HG03571 (cell line): Measurements from ENCODE around the gene ABCG2.

Experiments used
- ATAC-seq: cut with Tn5 transposase; IDR thresholded peaks from one replicate; pipeline ENCODE4 v1.9.1; 2021; ENCODE audit not compliant: unreplicated experiment

Gene ABCG2

DNA sequence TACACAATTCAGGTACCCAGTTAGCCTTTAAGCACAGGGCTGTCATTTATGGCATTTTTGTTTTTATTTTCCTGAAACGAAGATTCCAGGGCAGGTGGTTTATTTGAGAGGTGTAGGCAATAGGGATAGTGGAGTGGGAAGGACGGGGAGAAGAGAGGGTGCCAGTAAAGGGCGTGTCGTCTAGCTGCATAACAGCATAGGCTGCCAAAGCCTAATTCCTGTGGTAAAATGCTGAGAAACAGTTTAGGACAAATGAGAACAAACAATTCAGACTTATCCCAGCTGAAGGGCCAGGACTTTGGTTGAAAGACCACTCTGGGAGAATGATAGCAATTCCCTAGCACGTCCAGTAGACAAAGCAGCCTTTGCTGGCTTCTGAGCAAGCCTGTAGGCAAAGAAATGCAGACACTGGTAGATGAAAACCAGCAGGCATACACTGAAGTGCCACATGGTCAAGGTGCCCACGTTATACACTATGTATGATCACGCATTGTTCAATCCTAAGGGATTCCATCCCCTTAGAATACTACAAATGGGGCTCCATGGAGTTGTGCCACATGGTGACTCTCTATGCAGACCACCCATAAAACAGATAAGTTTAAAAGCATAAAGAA lies 80.4 kb downstream of the ABCG2 start:
- no peak for ATAC-seq

DNA sequence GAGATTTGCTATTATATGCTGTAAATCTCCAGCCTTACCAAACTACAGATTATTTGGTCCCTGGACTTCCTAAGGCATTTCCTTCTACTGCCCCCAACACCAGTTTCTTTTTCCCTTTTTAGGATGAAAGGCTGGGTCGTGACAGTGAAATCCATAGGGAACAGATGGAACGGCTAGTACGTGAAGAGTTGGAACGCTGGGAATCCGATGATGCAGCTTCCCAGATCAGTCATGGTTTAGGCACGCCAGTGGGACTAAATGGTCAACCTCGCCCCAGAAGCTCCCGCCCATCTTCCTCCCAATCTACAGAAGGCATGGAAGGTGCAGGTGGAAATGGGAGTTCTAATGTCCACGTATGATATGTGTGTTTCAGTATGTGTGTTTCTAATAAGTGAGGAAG lies 83.1 kb downstream of the ABCG2 start:
- no peak for ATAC-seq

DNA sequence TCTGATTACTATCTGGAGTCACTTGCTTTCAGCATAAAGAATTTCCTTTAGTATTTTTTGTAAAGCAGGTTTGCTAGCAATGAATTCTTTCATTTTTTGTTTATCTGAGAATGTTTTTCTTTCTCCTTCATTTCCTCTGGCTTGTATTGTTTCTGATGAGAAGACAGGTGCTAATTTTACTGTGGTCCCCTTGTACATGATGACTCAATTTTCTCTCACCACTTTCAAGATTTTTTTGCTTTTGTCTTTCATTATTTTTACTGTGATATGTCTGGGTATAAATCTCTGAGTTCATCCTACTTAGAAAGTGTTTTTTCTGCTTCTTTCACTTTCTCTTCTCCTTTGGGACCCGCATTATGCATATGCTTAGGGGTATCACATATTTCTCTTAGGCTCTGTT lies 88.4 kb downstream of the ABCG2 start:
- ATAC-seq = no peak

DNA sequence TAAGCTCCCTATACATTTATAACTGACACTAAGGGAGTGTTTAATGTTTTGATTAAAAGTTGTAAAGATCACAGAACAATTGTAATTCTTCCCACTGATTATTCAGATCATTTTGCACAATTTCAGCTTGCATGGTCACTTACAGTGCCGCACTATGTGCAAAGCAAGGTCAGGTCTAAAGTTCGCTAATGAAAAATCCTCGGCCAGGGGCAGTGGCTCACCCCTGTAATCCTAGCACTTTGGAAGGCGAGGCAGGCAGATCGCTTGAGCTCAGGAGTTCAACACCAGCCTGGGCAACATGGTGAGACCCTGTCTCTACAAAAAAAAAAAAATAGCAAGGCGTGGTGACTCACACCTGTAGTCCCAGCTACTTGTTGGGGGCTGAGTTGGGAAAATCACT lies 94.0 kb downstream of the ABCG2 start:
- no peak for ATAC-seq

DNA sequence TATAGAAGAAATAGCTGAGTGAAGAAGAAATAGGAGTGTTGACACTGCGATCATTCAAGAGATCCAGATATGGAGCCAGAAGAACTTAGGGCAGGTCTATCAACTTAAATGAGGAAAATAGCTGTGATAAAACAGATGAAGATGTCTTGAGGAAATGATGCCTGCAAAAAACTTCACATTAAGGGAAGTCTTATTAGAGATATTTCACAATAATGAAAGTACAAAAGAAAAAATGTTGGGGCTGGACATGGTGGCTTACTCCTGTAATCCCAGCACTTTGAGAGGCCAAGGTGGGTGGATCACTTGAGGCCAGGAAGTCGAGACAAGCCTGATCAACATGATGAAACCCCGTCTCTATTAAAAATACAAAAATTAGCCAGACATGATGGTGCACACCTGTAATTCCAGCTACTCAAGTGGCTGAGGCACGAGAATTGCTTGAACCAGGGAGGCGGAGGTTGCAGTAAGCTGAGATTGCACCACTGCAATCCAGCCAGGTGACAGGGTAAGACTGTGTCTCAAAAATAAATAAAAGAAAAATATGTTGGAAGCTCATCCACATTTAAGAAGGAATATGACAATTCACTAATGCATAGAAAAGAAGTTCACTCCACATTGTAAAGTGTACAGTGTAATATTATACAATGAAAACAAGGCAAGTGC lies 94.7 kb downstream of the ABCG2 start:
- no peak for ATAC-seq

DNA sequence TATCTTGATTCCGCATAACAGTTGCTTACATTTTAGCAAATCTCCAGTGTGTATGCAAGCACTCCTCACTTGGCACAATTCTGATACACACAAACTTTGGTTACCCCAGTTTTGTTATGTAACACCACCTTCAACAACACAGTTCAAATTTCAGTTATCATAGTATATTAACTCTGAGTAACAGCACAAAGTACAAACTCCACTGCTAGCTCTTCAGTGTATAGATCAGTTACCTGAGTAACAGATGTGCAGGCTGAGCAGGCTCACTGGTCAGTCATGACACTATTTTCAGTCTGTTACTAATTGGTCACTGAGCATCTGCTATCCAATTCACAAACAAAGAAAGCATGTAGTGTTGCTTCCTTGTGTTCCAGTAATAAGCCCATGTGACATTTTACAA lies 95.6 kb downstream of the ABCG2 start:
- ATAC-seq = no peak

DNA sequence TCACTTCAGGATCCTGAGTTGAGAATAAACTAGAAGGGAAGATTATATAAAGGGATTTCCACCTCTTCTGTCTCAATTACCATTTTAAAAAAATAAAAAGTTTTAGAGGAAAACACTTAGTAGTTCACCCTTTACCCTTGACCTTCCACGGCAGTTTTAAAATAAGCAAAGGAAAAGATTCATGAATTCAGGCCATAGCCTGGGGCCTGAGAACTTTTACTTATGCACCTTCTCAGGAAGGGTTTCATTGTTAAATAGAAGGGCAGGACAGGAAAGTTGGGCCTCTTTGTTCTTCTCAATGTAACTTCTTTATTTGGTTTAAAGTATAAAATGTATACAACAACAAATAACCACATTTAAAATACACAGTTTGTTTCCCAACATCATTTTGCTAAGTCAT lies 96.1 kb downstream of the ABCG2 start:
- no peak for ATAC-seq

DNA sequence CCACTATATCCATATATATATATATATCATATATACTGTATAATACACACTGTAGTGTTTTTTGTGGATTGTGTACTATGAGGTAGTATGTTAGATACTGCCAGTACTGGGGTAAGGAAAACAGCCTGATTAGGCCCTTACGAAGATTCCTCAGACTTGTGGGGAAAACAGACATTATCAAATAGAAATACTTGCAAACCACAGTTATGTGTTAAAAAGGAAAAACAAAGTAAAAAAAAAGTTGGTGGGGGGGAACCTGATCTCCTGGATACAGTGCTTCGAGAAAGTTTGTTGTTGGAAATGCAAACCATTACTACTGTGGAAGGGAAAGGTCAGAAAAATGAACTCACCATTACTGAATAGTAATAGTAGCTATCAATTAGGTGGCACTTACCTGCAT lies 98.0 kb downstream of the ABCG2 start:
- no peak for ATAC-seq

DNA sequence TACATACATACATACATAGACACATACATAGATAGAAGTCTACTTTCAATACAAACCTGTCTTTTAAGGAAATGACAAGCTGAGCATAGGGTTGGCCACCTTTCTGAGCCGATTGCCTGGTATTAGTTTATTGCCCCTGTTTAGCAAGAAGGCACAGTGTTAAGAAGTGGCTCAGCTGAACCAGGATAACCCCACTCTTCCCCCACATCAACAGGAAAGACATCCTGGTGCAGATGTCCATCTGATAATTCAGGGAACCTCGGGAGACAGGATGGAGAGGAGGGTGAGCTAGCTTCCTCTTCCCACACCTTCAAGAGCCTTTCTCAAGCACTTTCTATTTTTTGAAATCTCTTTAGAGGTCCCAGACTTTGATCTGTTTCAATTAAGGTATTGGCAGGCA lies 98.7 kb downstream of the ABCG2 start:
- no peak for ATAC-seq

DNA sequence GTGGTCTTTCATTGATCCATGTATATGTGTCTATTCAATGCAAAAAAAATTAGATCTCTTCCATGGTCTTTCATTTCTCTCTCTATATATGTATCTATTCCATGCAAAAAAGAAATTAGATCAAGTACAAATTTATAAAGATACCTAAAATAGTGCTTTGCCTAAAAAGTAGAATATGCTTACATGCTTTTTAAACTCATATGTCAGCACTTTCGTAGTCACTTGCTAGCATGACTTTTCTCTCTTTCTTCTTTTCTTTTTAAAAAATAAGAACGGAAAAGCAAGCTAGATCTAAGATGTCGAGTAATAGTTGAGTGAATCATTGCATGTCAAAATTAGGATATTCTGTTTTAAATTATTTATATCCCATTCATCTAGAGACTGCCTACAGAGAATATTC lies 100.1 kb downstream of the ABCG2 start:
- no peak for ATAC-seq

DNA sequence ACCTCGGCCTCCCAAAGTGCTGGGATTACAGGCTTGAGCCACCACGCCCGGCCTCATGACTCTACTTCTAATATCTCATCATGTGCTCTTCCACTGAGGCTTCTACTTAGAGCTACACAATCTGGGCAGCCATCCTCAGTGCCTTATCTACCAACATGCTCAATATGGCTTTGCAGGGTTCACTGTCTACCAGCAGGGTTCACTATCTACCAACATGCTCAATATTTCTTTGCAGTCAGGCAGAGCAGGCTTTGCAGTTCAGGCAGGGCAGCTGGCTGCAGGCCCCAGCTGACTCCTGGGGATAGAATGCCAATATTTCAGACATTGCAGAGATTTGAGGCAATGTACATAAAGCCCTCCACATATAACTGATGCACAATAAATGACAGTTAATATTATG lies 103.5 kb downstream of the ABCG2 start:
- no peak for ATAC-seq

DNA sequence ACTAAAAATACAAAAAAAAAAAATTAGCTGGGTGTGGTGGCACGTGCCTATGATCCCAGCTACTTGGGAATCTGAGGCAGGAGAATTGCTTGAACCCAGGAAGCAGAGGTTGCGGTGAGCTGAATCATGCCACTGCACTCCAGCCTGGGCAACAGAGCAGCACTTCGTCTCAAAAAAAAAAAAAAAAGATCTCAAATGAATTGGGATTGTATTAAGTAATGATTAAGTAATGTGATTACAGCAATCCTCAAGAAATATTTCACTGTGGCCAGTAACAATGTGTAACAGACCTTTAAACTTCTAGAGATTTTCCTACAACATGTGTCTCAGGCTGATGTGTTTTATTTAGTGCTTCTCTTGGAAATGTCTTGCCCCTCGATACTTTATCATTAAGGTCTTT lies 104.2 kb downstream of the ABCG2 start:
- ATAC-seq = no peak

DNA sequence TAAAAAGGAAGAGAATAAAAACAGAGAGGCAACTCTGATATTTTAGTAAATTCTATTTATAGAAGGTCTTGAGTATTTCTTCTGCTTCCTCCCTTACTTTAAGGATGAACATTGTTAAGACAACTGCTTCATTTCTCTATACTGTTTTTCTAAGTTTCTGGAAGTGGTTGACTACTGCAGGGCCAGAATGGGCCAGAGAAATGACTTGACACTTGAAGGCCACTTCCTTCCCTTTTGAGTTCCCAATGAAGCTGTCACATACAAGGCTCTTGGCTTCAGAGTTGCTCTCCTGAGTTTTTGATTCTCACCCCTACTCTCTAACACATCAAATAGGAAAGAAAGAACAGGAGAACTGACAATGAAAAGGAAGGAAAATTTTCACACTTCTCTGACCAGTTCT lies 113.4 kb downstream of the ABCG2 start:
- no peak for ATAC-seq

DNA sequence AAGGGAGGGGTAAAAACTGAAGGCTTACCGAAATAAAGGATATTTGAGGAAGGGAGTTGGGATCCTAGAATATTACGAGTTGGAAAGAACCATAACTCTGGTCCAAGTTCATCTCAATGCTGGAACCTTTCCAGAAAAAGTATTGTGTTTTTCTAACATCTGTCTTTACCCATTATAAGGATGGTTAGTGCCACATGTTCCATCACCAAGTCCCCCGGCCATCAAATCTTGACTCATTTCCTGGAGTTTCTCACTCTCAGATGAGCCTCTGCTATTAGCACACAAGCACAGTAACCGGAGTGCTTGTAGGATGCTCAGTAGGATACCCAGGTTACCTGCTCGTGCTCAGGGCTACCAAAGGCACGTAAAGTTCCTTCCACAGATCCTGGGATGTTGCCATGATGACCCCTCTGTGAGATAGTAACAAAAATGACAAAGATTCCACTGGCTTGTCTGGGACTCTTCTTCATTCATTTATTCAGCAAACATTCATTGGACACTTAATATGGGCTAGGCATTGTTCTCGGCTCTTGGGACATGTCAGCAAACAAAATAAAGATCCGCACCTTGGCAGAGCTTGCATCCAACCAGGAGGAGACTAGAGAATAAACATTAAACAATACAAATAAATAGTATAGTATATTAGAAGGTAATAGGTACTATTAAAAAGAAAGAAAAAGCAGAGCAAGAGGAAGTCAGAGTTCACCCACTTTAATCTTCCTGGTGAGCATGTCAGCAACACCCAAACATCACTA lies 114.7 kb downstream of the ABCG2 start:
- ATAC-seq = no peak

DNA sequence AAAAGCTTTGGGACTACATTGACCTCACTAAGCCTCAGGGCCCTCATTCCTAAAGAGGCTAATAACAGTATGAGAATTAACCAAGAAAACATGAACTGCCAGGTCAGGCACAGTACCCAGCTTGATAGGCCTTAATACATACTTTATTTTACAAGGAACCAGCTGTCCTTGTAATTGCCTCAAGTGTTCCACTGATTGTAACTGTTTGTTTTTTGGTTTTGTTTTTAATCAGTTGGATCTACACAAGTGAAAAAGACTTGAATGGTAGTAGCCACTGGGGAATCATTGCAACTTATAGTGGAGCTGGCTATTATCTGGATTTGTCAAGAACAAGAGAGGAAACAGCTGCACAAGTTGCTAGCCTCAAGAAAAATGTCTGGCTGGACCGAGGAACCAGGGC lies 115.4 kb downstream of the ABCG2 start:
- no peak for ATAC-seq

DNA sequence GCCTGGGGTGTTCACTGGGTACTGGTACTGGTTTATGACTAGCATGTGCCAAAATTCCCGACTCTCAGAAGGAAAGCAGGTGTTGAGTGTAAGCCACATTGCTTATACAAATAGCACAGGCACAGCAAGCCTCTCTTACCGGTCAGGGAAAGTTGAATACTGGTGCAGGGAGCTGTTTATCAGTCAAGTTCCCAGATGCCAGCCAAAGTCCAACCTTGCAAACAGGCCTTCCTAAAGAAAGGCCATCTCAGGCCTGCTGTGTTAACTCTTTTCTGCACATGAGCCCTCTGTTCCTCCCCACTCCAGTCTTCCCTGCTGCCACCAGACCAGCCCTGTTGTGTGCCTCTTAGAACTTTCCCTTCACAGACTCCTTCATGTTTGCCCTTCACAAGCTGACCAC lies 116.8 kb downstream of the ABCG2 start:
- ATAC-seq = no peak

DNA sequence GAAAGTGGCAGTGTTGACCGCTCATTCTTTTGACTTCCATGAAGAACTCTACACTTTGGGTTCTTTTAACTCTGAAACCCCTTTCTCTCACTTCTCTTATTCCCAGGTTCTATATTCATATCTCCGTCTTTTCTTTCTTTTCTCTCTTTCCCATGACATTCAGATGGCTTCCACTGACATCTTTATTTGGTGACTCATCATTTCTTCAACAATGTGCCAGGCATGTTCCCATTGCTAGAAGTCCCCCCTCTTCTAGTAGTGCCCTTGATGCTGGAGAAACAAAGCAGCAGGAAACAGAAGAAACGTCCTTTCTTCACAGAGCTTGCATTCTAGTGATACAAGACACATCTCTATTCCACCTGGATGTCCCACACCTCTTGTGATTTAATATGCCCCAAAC lies 117.7 kb downstream of the ABCG2 start:
- no peak for ATAC-seq
